Keratinocyte (primary cell): ENCODE data around the gene HOXD8. TPM values are rescaled to one million over a fixed set of nuclear protein-coding genes. Genes with fewer than 3 reads are reported as not detected.
A peak's percentile ranks its signal among the peaks of the same experiment; 100 is the strongest.

Experiments
- DNase-seq: peaks from one replicate; pipeline ENCODE4 v3.0.0-alpha.2; 2011; ENCODE audit warnings: low read depth, missing footprints, low spot score
- FAIRE-seq: peaks from 2 replicates; lab custom pipeline; 2011; peaks lifted over from hg19 to GRCh38; lab: Jason Lieb, UNC
- H2AFZ ChIP-seq: 2 replicates; pipeline ENCODE4 v1.6.0; 2012; ENCODE audit warnings: low read length, control low read depth, inconsistent platforms; ENCODE audit not compliant: control insufficient read depth
- H3K27ac ChIP-seq: 2 replicates; pipeline ENCODE4 v1.5.1; 2011; ENCODE audit warnings: low read length; ENCODE audit not compliant: control insufficient read depth, insufficient read depth
- H3K27me3 ChIP-seq: 3 replicates; pipeline ENCODE4 v1.6.0; 2011; ENCODE audit warnings: low read length; ENCODE audit not compliant: control insufficient read depth, insufficient read depth; ENCODE audit errors: extremely low read depth
- H3K36me3 ChIP-seq, 2 experiments: 2 replicates in 1 of 2; 3 replicates in 1 of 2; pipeline ENCODE4 v1.5.1; 2011; ENCODE audit warnings: low read length in 2 of 2, mild to moderate bottlenecking in 1 of 2; ENCODE audit not compliant: control insufficient read depth in 2 of 2, insufficient read depth in 2 of 2; ENCODE audit errors: extremely low read depth in 1 of 2
- H3K4me1 ChIP-seq: 3 replicates; pipeline ENCODE4 v1.5.1; 2011; ENCODE audit warnings: low read length; ENCODE audit not compliant: control insufficient read depth, insufficient read depth; ENCODE audit errors: extremely low read depth
- H3K4me2 ChIP-seq: 3 replicates; pipeline ENCODE4 v1.6.0; 2011; ENCODE audit warnings: low read depth, low read length; ENCODE audit not compliant: control insufficient read depth, insufficient read depth; ENCODE audit errors: extremely low read depth
- H3K4me3 ChIP-seq, 3 experiments: fragments of 200-600 bp in 1 of 3; sonication (generic) in 1 of 3; 2 replicates in 2 of 3; 3 replicates in 1 of 3; pipeline ENCODE4 v1.5.1; 2011 to 2016; ENCODE audit warnings: low read length in 3 of 3, mild to moderate bottlenecking in 3 of 3, control low read depth in 2 of 3, inconsistent platforms in 1 of 3, low read depth in 1 of 3, mixed read lengths in 1 of 3, mixed run types in 1 of 3, moderate library complexity in 1 of 3; ENCODE audit not compliant: control insufficient read depth in 2 of 3, insufficient read depth in 2 of 3; ENCODE audit errors: extremely low read depth in 1 of 3
- H3K79me2 ChIP-seq: 2 replicates; pipeline ENCODE4 v1.6.0; 2012; ENCODE audit warnings: low read length; ENCODE audit not compliant: control insufficient read depth, insufficient read depth
- H3K9ac ChIP-seq: 3 replicates; pipeline ENCODE4 v1.6.0; 2011; ENCODE audit warnings: low read length; ENCODE audit not compliant: control insufficient read depth, insufficient read depth; ENCODE audit errors: extremely low read depth
- H3K9me1 ChIP-seq: 3 replicates; pipeline ENCODE4 v1.6.0; 2011; ENCODE audit warnings: low read length; ENCODE audit not compliant: control insufficient read depth, insufficient read depth; ENCODE audit errors: extremely low read depth
- H3K9me3 ChIP-seq: 2 replicates; pipeline ENCODE4 v1.5.1; 2012; ENCODE audit warnings: low read depth, low read length; ENCODE audit not compliant: control insufficient read depth
- H4K20me1 ChIP-seq: 3 replicates; pipeline ENCODE4 v1.6.0; 2011; ENCODE audit warnings: low read length; ENCODE audit not compliant: control insufficient read depth, insufficient read depth; ENCODE audit errors: extremely low read depth
- CTCF ChIP-seq, 3 experiments: IDR thresholded peaks in 1 of 3; conservative IDR thresholded peaks in 1 of 3; optimal IDR thresholded peaks in 1 of 3; 2 replicates in 2 of 3; 3 replicates in 1 of 3; pipeline versions ENCODE3 to v1.5.1; 2011; ENCODE audit warnings: low read length in 3 of 3, mild to moderate bottlenecking in 3 of 3, moderate library complexity in 2 of 3, control low read depth in 1 of 3, inconsistent platforms in 1 of 3; ENCODE audit not compliant: insufficient read depth in 2 of 3; ENCODE audit errors: extremely low read depth in 1 of 3
- EZH2 ChIP-seq: IDR thresholded peaks from one replicate; pipeline ENCODE4 v1.6.1; 2012; ENCODE audit warnings: inconsistent platforms, mild to moderate bottlenecking, low read length, moderate library complexity
- dilution Hi-C: fragments of 300-500 bp; cut with MboI; formaldehyde crosslinking; loops from one replicate; pipeline ENCODE4 v1.7.0; 2020; ENCODE audit warnings: low sequenced_read_pairs; ENCODE audit not compliant: extremely low pct_ligation_motif_present
- polyA plus RNA-seq, 5 experiments: library from polyadenylated mRNA; depleted of rRNA in 3 of 5; stranded (reverse) in 3 of 5; stranded (forward) in 1 of 5; unstranded in 1 of 5; fragments of >200 nt; gene quantifications; 1 replicate in 1 of 5; 2 replicates in 3 of 5; 3 replicates in 1 of 5; pipeline versions ENCODE4 v1.2.1 to v1.2.3, GENCODE V29; 2011 to 2012; ENCODE audit warnings: missing spikeins in 2 of 5, low read depth in 1 of 5, low replicate concordance in 1 of 5

HOXD8 gene
- polyA plus RNA-seq, 1 donor (not counting 4 experiments of a cell fraction or from before 2014, with no cell fraction given) = not detected

- no peak overlapping the region for H3K9ac ChIP-seq
- no peak overlapping the region for H3K4me3 ChIP-seq
- H3K4me1 ChIP-seq = no peaks in the 10 kb centered on the region
- no peaks in the 10 kb centered on the region for H3K9me3 ChIP-seq
- no peak for FAIRE-seq
- H3K27ac ChIP-seq = no peak overlapping the region
- H3K9me1 ChIP-seq = no peaks in the 10 kb centered on the region
- TF ChIP-seq CTCF (optimal IDR thresholded peaks at IDR 0.05 in 1 of 3, IDR thresholded peaks at IDR 0.05 in 1 of 3, conservative IDR thresholded peaks at IDR 0.05 in 1 of 3; ENCODE audit: extremely low read depth in 1 of 3, insufficient read depth in 2 of 3, low read length in 3 of 3) (no peak), EZH2 (no peak)
- no peak overlapping the region for H2AFZ ChIP-seq
- dilution Hi-C loops = no loop called here
- H3K36me3 ChIP-seq = no peaks in the 10 kb centered on the region
- H3K79me2 ChIP-seq = no peaks in the 10 kb centered on the region
- H3K27me3 ChIP-seq = peaks cover 94% of the 10 kb centered on the region
- H3K4me2 ChIP-seq = no peak overlapping the region
- H4K20me1 ChIP-seq = no peaks in the 10 kb centered on the region
- DNase-seq = no peak
These were observed 1.8 kb upstream of the HOXD8 start for GRCh38 chr2:176127774-176128072.

- no peak overlapping the region for H3K27ac ChIP-seq
- H3K4me2 ChIP-seq = no peak overlapping the region
- FAIRE-seq (no peak), DNase-seq (no peak)
- peaks cover 94% of the 10 kb centered on the region for H3K27me3 ChIP-seq
- H4K20me1 ChIP-seq = no peaks in the 10 kb centered on the region
- dilution Hi-C loops = no loop called here
- H3K36me3 ChIP-seq = no peaks in the 10 kb centered on the region
- no peaks in the 10 kb centered on the region for H3K79me2 ChIP-seq
- no peaks in the 10 kb centered on the region for H3K9me1 ChIP-seq
- no peak overlapping the region for H3K9ac ChIP-seq
- H3K9me3 ChIP-seq = no peaks in the 10 kb centered on the region
- H3K4me3 ChIP-seq = no peak overlapping the region
- no peak for TF ChIP-seq CTCF (optimal IDR thresholded peaks at IDR 0.05 in 1 of 3, IDR thresholded peaks at IDR 0.05 in 1 of 3, conservative IDR thresholded peaks at IDR 0.05 in 1 of 3; ENCODE audit: extremely low read depth in 1 of 3, insufficient read depth in 2 of 3, low read length in 3 of 3)
- TF ChIP-seq EZH2 = peak; percentile 77
- H2AFZ ChIP-seq = no peak overlapping the region
- H3K4me1 ChIP-seq = no peaks in the 10 kb centered on the region
These were observed 1.1 kb upstream of the HOXD8 start for GRCh38 chr2:176128172-176128981.
